SK-N-SH (cell line): ENCODE data around the gene ZNF14.

ENCODE experiments used
- CTCF ChIP-seq: fragments of 200-600 bp; sonication (generic); IDR thresholded peaks from 2 replicates; pipeline ENCODE4 v1.6.1; 2017; ENCODE audit warnings: antibody characterized with exemption, mild to moderate bottlenecking, moderate library complexity
- ELF1 ChIP-seq: IDR thresholded peaks from 2 replicates; pipeline ENCODE4 v1.4.0; 2012
- EP300 ChIP-seq, 2 experiments: IDR thresholded peaks; 2 replicates each; pipeline versions ENCODE4 v1.4.0 to v1.6.1; 2012; ENCODE audit warnings: borderline replicate concordance in 1 of 2, low read depth in 1 of 2, low read length in 1 of 2
- FOSL2 ChIP-seq: IDR thresholded peaks from 2 replicates; pipeline ENCODE4 v1.4.0; 2012; ENCODE audit warnings: low read depth, mild to moderate bottlenecking, moderate library complexity, borderline replicate concordance
- NRF1 ChIP-seq: IDR thresholded peaks from 2 replicates; pipeline ENCODE4 v1.6.1; 2012; ENCODE audit warnings: low read depth, mild to moderate bottlenecking, low read length
- POLR2AphosphoS5 ChIP-seq: IDR thresholded peaks from 2 replicates; pipeline ENCODE4 v1.6.1; 2012; ENCODE audit warnings: low read depth, low read length
- RCOR1 ChIP-seq: fragments of 150-350 bp; IDR thresholded peaks from 2 replicates; pipeline ENCODE4 v1.6.1; 2017; ENCODE audit warnings: antibody characterized with exemption, low read length
- REST ChIP-seq: IDR thresholded peaks from 2 replicates; pipeline ENCODE4 v1.6.1; 2012; ENCODE audit warnings: mild to moderate bottlenecking, low read depth, low read length, moderate library complexity
- TAF1 ChIP-seq: IDR thresholded peaks from 2 replicates; pipeline ENCODE4 v1.6.1; 2012; ENCODE audit warnings: low read depth, mild to moderate bottlenecking, low read length, moderate library complexity, borderline replicate concordance
- TCF12 ChIP-seq: IDR thresholded peaks from 2 replicates; pipeline ENCODE4 v1.4.0; 2012

- TF ChIP-seq POLR2AphosphoS5 (no peak), CTCF (no peak), NRF1 (no peak), TAF1 (no peak), REST (no peak), ELF1 (no peak), TCF12 (no peak), EP300 (IDR thresholded peaks at IDR 0.05; ENCODE audit: borderline replicate concordance in 1 of 2, low read depth in 1 of 2, low read length in 1 of 2) (no peak), RCOR1 (no peak), FOSL2 (no peak)
Observed at GRCh38 chr19:19744641-19745040, 11.7 kb upstream of the ZNF14 start.
